Mucosa of descending colon (tissue), 3 donors: Measurements from ENCODE around the gene VWA8. TPM values are rescaled to one million over a fixed set of nuclear protein-coding genes. Genes with fewer than 3 reads are reported as not detected.

Experiments
- ATAC-seq: fragments of 200-7000 bp; cut with Tn5 transposase; one replicate; pipeline ENCODE4 v1.9.1; 2020; ENCODE audit warnings: mild to moderate bottlenecking, moderate library complexity
- DNase-seq, 3 donors: peaks; one replicate each; pipeline ENCODE4 v3.0.0-alpha.2; 2020
- H3K36me3 ChIP-seq: fragments of 200-600 bp; one replicate; pipeline ENCODE4 v1.8.0; 2021; ENCODE audit warnings: low read depth, mild to moderate bottlenecking
- H3K4me1 ChIP-seq: fragments of 200-600 bp; one replicate; pipeline ENCODE4 v1.8.0; 2021; ENCODE audit warnings: low read depth, mild to moderate bottlenecking
- H3K4me3 ChIP-seq: fragments of 200-600 bp; one replicate; pipeline ENCODE4 v1.8.0; 2021; ENCODE audit warnings: mild to moderate bottlenecking
- H3K9me3 ChIP-seq: fragments of 200-600 bp; one replicate; pipeline ENCODE4 v1.8.0; 2021; ENCODE audit warnings: mild to moderate bottlenecking
- CTCF ChIP-seq: fragments of 200-600 bp; IDR thresholded peaks from one replicate; pipeline ENCODE4 v1.8.0; 2022; ENCODE audit warnings: antibody characterized with exemption, mild to moderate bottlenecking
- intact Hi-C, 2 donors: fragments of 100-400 bp; cut with DNase I in 1 of 2; cut with micrococcal nuclease in 1 of 2; formaldehyde crosslinking; loops; one replicate each; pipeline versions ENCODE4 v1.11.0 to v1.11.1; 2022; cut with DNase I, micrococcal nuclease
- total RNA-seq, 3 donors: library from RNA; stranded (reverse); fragmentation: NEBNext Ultra II Directional in 2 of 3; extraction: Animal tissue kit (Norgen Biotek cat#: 25700) in 2 of 3; gene quantifications; one replicate each; pipeline versions ENCODE4 v1.2.1 to v1.2.4, GENCODE V29; 2021 to 2023
- donor health status: DM: no; HTN: no; CAD: no; lungs with moderate emphysema.
- donor health status: DM: no; HTN: no; CAD: no.
- donor health status: DM: no; HTN: yes; CAD: no.

Gene VWA8
- total RNA-seq, 3 donors from 2014 or later: 19.1 to 31.5 (median 27.0) TPM

DNA sequence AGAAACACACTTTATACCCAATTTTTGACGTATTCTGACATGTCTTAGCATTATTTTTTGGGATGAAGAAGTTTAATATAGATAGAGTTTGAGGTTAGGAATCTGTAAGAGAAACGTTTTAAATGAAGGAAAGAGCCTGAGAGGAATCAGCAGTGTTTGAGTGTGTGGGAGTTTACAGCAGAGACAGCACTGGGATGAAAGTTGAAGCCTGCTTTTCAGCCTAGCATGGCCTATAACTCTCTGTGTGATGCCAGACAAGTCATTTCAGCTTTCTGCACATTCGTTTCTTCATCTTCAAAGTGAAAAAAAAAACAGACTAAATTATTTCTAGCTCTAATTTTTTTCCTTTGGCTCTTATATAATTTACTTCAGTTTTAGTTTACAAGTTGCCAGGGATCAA lies 326.5 kb downstream of the VWA8 start:
- no peaks in the 10 kb centered on the region for H3K36me3 ChIP-seq
- H3K4me3 ChIP-seq: no peak overlapping the region
- intact Hi-C loops: no loop called here
- H3K4me1 ChIP-seq: no peaks in the 10 kb centered on the region
- DNase-seq (no peak), ATAC-seq (no peak)
- no peak for TF ChIP-seq CTCF
- H3K9me3 ChIP-seq: no peaks in the 10 kb centered on the region

DNA sequence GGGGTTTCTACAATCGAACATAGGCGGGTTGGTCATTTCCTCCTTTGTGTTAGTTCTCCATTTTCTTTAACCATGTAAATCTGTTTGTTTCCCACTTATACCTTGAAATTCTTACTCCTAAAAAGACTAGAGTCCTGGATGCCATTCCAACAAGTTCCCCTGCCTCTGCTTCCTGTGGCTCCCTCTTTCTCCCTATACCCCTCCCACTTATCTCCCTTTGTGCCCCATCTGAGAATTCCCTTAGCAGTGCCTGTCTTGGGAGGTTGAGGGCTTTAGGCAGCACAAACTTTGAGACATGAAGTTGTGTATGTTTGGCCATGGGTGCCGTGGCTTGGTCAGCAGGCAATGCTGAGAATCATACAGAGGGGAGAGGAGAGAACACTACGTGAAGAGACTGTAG lies 327.1 kb downstream of the VWA8 start:
- no peak overlapping the region for H3K4me3 ChIP-seq

GRCh38 chr13:41631296-41631965 lies 329.5 kb downstream of the VWA8 start:
- no peaks in the 10 kb centered on the region for H3K4me1 ChIP-seq
- no peak for TF ChIP-seq CTCF
- intact Hi-C loops: no loop called here
- H3K9me3 ChIP-seq: no peaks in the 10 kb centered on the region
- DNase-seq (no peak), ATAC-seq (no peak)
- H3K36me3 ChIP-seq: no peaks in the 10 kb centered on the region
- no peak overlapping the region for H3K4me3 ChIP-seq

More for the DNA sequence above, 327.1 kb downstream of the VWA8 start:
- ATAC-seq (no peak), DNase-seq (no peak)
- H3K9me3 ChIP-seq: no peaks in the 10 kb centered on the region
- intact Hi-C loops: no loop called here
- no peak for TF ChIP-seq CTCF
- no peaks in the 10 kb centered on the region for H3K4me1 ChIP-seq
- H3K36me3 ChIP-seq: no peaks in the 10 kb centered on the region

DNA sequence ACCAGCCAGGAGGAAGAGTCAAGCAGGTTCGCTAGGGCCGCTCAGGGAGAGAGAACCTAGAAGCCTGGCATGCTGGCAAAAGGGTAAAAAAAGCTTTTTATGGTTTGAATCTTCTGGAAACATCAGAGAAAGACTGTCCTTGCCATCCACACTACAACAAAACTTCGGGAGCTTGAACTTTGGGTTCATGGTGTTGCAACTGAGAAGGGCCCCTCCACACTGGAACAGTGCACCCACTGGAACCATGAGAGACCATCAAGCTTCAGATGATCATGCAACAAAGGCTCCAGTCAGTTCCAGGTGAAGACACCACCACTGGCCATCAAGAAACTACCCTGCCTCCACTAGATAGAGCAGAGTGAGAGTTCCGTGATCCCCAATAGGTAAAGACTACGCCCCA lies 333.5 kb downstream of the VWA8 start:
- H3K9me3 ChIP-seq: no peaks in the 10 kb centered on the region
- DNase-seq (no peak), ATAC-seq (no peak)
- TF ChIP-seq CTCF: no peak
- intact Hi-C loops: no loop called here
- no peaks in the 10 kb centered on the region for H3K4me1 ChIP-seq
- no peaks in the 10 kb centered on the region for H3K36me3 ChIP-seq
- no peak overlapping the region for H3K4me3 ChIP-seq

DNA sequence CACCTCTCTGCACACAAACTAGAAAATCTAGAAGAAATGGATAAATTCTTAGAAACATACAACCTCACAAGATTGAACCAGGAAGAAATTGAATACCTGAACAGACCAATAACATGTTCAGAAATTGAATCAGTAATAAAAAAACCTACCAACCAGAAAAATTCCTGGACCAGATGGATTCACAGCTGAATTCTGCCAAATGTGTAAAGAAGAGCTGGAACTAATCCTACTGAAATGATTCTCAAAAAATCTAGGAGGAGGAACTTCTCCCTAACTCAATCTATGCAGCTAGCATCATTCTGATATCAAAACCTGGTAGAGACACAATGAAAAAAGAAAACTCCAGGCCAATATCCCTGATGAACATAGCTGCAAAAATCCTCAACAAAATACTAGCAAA lies 336.9 kb downstream of the VWA8 start:
- H3K36me3 ChIP-seq: no peaks in the 10 kb centered on the region
- TF ChIP-seq CTCF: no peak
- no peaks in the 10 kb centered on the region for H3K4me1 ChIP-seq
- ATAC-seq (no peak), DNase-seq (no peak)
- no peaks in the 10 kb centered on the region for H3K9me3 ChIP-seq
- intact Hi-C loops: no loop called here
- no peak overlapping the region for H3K4me3 ChIP-seq
